Stimulated activated naive CD8-positive, alpha-beta T cell treated with anti-CD3 and anti-CD28 coated beads, Interleukin-15, Interleukin-2, amounts not matched to agents 100 ng/mL and 50 ng/mL, for 24 hours (primary cell): ENCODE results near the gene RFC2.

Source experiments
- H3K27ac Mint-ChIP-seq: one replicate; pipeline ENCODE4 v1.8.0; 2021; ENCODE audit warnings: mild to moderate bottlenecking, mixed read lengths
- H3K27me3 Mint-ChIP-seq: one replicate; pipeline ENCODE4 v1.8.0; 2021; ENCODE audit warnings: mixed read lengths
- H3K36me3 Mint-ChIP-seq: one replicate; pipeline ENCODE4 v1.8.0; 2021; ENCODE audit warnings: low read depth, mixed read lengths
- H3K4me1 Mint-ChIP-seq: one replicate; pipeline ENCODE4 v1.8.0; 2021; ENCODE audit warnings: low read depth, mixed read lengths
- H3K4me3 Mint-ChIP-seq: one replicate; pipeline ENCODE4 v1.8.0; 2021; ENCODE audit warnings: mild to moderate bottlenecking, mixed read lengths
- H3K9me3 Mint-ChIP-seq: one replicate; pipeline ENCODE4 v1.8.0; 2021; ENCODE audit warnings: mixed read lengths

RFC2 gene

GRCh38 chr7:74183653-74184450 lies 70.3 kb downstream of the RFC2 start:
- H3K27me3 Mint-ChIP-seq = no peaks in the 10 kb centered on the region

GRCh38 chr7:74183142-74183541 lies 71.1 kb downstream of the RFC2 start:
- no peaks in the 10 kb centered on the region for H3K9me3 Mint-ChIP-seq
- no peaks in the 10 kb centered on the region for H3K27me3 Mint-ChIP-seq
- no peak overlapping the region for H3K4me3 Mint-ChIP-seq
- peaks cover 84% of the 10 kb centered on the region for H3K36me3 Mint-ChIP-seq
- H3K4me1 Mint-ChIP-seq = peaks cover 85% of the 10 kb centered on the region
- peak overlapping the region; percentile 34 for H3K27ac Mint-ChIP-seq

More at GRCh38 chr7:74183653-74184450, 70.3 kb downstream of the RFC2 start:
- no peak overlapping the region for H3K4me3 Mint-ChIP-seq
- H3K4me1 Mint-ChIP-seq = peaks cover 79% of the 10 kb centered on the region
- no peaks in the 10 kb centered on the region for H3K9me3 Mint-ChIP-seq
- peak overlapping the region; percentile 62 for H3K27ac Mint-ChIP-seq
- H3K36me3 Mint-ChIP-seq = peaks cover 86% of the 10 kb centered on the region

- Mint-ChIP-seq H3K27ac (peak overlapping the region; percentile 69), H3K27me3 (no peaks in the 10 kb centered on the region), H3K9me3 (no peaks in the 10 kb centered on the region), H3K36me3 (peaks cover 83% of the 10 kb centered on the region), H3K4me3 (peak overlapping the region; percentile 14), H3K4me1 (peaks cover 89% of the 10 kb centered on the region)
Observed at GRCh38 chr7:74182453-74183090, 71.6 kb downstream of the RFC2 start.

- H3K4me1 Mint-ChIP-seq = peaks cover 90% of the 10 kb centered on the region
- H3K27me3 Mint-ChIP-seq = no peaks in the 10 kb centered on the region
- peaks cover 84% of the 10 kb centered on the region for H3K36me3 Mint-ChIP-seq
- H3K27ac Mint-ChIP-seq = no peak overlapping the region
- no peak overlapping the region for H3K4me3 Mint-ChIP-seq
- no peaks in the 10 kb centered on the region for H3K9me3 Mint-ChIP-seq
Observed at GRCh38 chr7:74181821-74182220, 72.4 kb downstream of the RFC2 start.
